ENCODE measurements around the gene GSG1L.
A peak's percentile ranks its signal among the peaks of the same experiment; 100 is the strongest.
"Not testable (repeated sequence)": the region's sequence is repeated elsewhere in the genome, so short reads cannot be mapped to it uniquely, and the experiment has no call there.

Gene GSG1L

DNA sequence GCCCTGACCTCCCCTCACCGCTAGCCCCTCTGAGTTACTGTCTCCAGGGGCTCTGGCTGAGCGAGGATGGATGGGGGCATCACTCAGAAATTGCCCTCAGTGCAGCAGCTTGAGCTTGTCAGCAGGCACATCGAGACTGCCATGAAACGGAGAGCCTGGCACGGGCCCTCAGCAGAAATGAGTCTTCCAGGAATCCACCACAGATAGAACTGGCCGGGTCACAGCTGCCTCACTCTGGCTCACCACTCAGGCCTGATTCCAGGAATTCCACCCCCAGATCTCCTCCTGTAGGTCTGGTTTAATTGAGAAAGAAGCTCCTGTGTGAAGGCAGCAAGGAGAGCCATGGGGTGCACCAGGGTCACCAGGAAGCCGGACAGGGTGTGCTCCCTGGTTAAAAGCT is 85.5 kb downstream of the GSG1L start:
- DNase-seq: no peak

DNA sequence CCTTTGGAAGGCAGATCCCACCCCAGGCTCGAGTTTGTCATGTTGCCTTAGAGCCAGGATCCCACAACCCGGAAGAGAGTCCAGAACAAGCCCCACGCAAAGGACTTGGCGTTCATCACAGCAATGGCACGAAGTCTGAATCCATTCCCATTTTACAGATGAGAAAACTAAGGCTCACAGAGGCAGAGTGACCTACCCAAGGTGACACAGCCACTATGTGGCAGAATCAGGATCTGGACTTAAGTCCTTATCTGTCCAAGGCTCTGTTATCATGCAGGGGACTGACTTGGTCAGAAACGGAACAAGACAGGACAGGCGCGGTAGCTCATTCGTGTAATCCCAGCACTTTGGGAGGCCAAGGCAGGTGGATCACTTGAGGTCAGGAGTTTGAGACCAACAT is 86.5 kb downstream of the GSG1L start:
- DNase-seq: no peak

DNA sequence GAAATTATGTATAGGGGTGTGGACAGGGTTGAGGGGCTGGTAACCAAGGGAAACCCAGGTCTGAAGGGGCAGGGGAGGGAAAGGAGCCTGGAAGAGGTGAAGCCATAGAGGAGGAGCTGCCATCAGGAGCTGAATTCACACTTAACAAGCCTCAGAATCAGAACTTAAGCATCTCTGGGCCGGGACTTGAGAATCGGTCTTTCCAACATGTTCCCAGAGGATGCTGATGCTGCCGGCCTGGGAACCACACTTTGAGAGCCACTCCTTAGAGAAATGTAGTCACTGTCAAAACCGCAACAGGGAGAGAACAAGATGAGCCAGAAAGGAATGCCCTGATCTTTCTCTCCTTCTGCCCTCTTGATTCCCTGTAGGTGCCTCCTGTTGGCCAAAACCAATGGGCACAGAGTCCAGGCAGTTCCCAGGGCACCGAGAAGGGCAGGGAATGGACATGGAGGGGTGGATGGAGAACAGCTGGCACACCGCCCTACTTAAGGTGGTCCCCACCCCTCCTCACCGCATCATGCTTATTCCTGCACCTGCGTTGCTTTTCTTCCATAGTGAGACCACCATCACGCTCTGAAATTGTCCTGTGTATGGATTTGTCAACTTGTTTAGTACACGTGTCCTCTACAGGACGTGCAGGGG is 88.5 kb downstream of the GSG1L start:
- no peak for DNase-seq

DNA sequence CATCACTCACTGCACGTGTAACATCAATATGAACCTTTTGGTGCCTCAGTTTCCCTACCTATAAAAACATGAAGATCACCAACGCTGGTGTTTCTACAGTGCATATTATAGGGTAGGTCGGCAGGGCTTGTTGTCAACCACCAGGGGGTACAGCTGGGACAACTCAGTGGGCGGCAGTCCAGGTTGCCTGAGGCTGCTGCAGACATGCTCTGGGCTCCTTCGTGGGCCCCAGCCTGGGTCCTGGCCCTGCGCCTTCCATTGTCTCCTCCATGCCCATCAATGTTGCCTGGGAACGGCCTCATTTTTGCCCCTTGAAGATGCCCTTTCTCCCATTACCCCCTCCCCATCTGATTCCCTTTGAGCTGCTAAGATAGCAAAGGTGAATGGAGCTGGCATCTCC is 89.8 kb downstream of the GSG1L start:
- no peak for DNase-seq

DNA sequence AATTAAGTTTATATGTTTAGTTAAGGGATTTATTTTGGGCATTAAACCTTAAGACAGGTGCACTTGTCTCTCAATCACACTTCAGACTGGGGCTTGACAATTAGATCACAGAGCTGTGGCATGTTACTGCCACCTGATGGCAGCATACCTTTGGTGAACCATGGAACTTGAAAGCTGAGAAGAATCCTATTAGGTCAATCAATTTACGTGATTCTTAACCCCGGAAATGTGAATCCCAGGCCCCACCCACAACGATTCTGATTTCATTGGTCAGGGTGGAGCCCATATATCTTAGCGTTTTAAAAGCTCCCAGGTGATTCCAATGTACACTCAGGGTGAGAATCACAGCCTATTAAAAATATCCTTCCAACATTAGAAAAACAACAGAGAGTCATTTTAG is 91.0 kb downstream of the GSG1L start:
- peak in 1 of 2 experiments; percentile 38 for DNase-seq

DNA sequence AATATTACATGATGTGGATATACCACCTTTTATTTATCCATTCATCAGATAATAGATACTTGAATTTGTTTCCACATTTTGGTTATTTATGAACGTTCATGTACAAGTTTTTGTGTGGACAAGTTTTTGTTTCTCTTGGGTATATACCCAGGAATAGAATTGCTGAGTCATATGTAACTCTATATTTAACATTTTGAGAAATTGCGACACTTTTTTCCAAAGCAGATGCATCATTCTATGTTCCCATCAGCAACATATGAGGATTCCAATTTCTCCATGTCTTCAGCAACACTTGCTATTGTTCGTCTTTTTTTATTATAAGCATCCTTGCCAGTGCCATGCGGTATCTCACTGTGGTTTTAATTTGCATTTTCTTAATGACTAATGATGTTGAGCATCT is 93.9 kb downstream of the GSG1L start:
- DNase-seq: no peak

DNA sequence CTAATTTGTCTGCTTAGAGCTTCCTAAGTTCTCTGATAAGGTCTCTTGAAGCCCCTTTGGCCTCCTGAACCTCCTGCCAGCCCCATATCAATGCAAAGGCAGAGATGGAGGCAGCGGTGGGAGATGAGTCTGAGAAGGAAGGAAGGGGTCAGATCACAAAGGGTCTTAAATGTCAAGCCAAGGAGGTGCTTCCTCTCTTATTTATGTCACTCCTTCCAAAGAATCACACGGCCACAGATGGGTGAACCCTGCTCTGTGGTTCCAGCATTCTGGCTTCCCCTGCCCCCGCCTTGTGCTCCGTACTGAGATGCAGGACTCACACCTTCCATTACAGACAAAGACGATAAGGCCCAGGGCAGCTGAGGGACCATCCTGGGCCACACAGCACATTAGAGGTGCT is 96.3 kb downstream of the GSG1L start:
- DNase-seq: no peak

DNA sequence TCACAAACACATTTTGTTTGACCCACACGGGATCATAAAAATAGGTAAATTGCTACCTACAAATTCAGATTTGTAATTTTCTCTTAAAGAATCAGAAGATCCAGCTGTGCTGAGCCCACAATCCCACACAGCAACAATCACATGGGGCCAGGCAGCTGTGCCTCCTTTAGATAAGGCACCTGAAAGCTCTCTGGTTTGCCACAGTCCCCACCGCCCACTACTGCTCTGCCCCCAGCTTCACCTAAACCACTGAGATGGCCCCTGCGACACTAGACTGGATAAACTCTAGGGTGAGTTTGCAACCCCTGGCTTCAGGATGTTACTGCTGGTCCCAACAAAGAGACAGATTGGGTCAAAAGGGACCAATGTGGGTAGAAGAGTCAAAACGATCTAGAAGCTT is 96.8 kb downstream of the GSG1L start:
- DNase-seq: no peak

DNA sequence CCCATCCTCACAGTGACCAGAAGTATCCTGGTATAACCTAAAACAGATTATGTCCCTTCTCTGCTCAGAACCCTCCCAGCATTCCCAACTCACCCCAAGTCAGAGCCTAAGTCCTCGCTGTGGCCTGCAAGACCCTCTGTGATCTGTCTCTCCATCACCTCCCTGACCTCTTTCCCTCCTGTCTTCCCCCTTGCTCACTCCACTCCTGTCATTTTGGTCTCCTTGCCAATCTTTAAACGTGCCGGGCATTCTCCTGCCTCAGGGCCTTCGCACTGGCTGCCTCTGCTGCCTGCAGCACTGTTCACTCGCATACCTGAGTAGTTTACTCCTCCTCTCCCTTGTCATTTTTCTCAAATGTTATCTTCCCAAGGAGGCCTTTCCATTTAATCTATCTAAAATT is 97.7 kb downstream of the GSG1L start:
- no peak for DNase-seq

DNA sequence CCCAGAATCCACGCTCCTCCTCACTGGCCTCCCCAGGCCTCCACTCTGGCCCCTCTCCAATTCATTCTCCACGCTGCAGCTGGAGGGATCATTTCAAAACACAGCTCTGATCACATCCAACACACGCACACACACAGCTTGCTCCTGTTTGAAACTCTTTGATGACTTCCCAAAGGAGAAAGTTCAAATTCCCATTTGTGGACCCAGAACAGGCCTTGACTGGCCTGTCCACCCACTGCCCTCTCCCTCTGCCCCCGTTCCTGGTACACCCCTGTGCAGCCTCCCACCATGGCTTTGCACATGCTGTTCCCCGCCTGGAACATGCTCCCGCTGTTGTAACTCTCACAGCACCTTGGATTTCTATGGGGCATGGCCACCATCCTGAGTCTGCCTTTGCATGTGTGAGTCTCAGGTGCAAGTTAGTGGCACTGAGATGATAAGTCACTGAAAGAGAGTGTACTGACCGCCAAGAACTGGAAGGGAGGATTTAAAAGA is 100.0 kb downstream of the GSG1L start:
- DNase-seq: no peak

DNA sequence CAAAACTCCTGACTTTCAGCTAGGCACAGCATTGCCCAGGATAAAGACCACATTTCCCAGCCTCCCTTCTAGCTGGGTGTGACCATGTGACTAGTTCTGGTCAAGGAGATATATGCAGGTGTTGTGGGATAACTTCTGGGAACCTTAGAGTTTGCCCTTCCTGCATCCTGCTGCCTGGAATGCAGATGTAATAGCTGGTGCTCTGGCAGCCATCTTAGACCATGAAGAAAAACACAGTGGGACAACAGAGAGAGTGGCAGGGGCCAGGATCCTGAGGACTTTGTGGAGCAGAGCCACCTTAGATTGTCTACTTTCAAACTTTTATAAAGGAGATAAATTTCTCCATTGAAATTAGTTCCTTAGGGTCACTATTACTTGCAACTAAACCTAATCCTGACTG is 101.3 kb downstream of the GSG1L start:
- DNase-seq: no peak

DNA sequence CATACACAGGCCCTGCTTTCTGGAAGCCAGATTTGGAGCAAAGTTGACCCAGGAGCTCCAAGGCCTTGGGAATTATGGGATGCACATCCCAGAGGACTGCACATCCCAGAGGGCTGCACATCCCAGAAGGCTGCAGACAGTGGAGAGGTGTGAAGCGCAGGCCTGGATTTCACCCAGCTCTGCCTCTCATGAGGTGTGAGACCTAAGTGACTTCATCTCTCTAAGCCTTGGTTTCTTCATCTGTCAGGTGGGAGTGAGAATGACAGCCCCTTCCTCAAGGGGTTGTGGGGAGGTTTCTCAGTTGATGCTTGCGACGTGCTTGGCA is 102.3 kb downstream of the GSG1L start:
- no peak for DNase-seq

DNA sequence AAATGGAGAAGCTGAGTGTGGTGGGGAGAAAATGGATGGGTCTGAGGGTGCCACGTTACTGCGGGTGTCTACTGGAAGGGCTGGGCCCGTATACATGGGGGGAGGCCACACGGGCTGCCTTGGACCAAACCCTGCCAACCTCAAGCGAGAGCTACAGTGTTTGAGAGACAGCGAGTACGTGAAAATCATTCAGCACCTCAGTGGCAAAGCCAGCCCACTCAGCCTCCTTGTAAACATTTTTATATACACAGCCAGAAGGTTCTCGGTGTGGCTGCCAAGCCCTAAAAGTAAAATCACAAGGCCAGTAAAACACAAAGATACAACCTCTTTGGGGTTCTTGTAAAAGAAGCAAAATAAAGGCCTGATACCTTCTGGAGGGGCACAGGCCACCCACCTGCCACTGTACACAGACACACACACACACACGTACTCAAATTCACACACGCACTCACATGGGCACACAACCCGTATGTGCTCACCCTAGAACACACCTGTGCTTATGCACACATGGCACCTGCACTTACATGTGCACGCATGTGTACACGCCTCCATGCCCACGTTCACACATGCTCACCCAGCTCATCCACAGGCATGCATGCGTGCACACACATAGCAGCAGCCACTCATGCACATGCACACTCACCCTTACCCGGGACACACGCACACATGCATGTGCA is 102.8 kb downstream of the GSG1L start:
- no peak for DNase-seq

DNA sequence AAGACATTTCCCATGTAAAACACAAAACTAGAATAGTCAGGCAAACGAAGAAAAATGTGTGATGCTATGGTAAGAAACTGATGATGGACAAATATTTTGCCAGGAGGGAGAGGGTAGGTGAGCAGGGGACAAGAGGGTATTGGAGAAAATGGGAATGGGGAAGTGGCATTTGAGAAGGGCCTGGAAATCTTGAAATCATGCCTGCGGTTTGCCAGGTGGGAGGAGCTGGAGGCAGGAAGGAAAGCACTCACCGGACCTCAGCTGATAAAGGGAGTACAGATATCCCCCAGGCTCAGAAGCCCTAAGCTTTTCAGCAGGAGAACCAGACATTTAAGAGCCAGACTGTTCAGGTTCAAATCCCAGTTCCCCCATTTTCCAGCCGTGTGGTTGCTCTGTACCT is 103.6 kb downstream of the GSG1L start:
- DNase-seq: no peak

DNA sequence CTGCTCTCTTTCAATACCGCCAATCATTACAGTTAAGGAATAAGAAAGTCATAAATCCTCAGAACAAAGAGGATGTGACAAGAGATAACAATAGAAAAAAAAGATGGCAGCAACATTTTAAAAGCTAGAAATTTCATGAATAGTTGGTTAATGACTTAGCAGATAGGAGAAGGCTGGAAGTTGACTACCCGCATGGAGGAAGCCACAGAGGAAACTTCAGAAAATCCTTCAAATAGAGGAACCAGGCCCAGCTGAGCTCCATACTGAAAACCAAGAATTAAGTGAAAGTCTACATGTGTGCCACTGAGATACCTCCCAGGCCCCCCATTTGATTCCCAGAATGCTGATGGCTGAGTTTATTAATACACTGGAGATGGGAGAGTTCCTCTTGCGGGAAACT is 109.3 kb downstream of the GSG1L start:
- DNase-seq: no peak

DNA sequence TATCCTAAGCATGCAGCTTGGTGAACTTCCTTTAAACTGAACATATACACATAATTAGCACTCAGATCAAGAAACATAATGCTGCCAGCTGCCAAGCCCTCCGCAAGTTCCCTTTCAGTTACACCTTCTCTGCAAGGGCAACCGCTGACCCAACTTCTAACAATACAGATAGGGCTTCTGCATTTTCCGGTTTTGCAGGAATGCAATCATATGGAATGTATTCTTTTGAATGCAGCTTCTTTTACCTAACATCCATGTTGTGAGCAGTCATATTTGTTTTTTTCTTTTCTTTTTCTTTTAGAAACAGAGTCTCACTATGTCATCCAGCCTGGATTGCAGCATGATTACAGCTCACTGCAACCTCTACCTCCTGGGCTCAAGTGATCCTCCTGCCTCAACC is 110.7 kb downstream of the GSG1L start:
- no peak for DNase-seq

DNA sequence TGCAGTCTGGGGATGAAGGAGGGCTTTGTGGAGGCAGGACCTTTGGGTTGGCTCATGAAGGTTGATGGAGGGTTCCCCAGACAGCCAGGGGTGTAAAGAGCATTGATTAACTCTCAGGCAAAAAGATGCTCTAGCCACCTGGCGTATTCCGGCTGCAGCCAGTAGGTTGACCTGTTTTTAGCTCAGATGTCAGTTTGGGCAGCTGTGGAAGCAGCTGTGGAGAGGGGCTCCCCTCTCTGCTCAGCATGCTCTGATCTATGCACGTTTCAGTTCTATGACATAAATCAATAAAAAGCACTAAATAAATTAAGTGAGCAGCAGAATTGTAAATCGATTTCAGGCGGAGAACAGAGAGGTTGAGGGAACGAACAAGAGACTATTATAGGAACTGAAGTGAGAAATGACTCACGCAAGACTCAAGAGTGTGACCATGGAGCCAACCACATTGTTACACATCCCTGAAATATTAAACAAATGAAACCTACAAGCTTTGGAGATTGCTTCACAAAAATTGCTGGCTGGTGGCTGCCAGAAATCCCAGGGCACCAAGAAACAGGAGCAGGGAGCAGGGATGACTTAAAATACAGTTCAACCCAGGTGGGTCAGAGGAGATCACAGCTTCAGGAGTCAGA is 111.9 kb downstream of the GSG1L start:
- DNase-seq: no peak

DNA sequence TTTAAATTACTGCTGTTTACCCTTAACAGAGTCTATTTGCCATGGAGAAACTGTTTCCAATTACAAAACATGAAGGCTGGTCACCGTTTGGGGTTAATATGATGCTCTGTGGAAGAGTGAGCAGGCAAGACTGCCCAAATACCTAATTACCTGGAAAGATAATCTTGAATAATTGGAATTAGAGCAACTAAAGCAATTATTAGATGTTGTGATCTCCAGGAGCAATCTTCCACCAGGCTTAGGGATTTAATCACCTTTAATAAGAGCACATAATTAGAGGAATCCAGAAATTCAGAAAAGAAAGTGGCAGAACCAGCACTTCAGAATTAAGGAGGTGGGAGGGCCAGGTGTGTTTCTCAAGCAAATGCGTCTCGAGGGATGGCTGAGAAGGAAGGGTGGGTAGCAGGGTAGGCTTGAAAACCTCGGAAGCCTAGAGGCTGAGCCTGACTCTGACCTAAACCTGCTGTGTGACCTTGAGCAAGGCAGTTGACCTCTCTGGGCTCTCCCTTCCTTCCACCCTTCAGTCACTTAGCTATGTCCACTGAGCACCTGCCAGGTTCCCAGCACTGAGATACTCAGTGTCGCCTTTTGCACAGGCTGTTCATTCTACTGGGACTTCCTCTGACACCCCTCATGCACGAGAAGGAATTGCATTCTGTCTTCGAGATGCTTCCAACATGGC is 113.2 kb downstream of the GSG1L start:
- DNase-seq: no peak

DNA sequence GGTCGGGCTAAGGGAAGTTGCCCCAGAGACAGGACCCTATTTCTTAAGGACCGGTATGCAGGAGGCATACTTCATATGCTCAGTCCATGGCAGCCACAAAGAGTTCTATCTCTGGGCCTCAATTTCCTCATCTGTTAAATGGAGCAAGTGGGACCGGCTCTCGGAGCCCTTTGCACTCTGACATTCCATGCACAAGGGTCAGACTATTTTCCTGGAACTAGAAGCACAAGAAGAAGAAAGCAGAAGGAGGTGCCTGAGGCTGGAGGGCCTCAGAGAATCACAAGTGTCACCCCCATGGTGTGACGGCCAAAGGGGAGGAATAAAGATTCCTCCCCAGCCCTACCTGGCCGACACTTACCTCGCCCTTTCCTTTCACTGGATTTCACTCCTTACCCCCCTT is 115.8 kb downstream of the GSG1L start:
- no peak for DNase-seq

DNA sequence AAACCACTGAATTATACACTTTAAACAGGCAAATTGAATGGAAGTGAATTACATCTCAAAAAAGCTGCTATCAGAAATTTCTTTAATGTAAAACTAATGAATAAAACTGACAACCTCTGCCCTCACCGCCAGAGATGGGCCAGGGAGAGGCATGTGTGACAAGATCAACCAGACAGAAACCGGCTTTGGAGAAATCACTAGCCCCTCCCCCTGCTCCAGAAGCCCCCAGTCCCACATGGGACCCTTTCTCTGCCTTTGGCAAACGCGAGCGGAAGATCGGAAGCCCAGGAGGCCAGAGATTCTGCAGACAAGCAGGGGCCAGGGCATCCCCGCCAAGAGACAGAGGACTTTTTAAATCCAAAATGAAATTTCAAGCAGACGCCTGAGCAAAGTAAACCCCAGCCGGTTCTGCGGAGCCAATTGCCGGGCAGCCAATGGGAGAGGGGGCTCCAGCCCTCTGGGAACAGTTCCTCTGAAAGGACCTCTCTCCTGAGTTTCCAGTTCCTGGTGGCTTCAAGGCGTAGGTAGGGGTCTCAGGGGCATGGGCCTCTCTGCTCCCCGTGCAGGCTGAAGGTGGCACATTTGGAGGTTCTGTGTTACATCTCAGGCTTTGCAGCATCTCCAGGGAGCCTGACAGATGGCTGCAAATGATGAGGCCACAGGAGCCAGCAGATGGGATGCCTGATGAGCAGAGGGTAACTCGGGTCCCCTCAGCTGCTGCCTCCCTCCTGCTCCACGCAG is 118.1 kb downstream of the GSG1L start:
- DNase-seq: no peak

DNA sequence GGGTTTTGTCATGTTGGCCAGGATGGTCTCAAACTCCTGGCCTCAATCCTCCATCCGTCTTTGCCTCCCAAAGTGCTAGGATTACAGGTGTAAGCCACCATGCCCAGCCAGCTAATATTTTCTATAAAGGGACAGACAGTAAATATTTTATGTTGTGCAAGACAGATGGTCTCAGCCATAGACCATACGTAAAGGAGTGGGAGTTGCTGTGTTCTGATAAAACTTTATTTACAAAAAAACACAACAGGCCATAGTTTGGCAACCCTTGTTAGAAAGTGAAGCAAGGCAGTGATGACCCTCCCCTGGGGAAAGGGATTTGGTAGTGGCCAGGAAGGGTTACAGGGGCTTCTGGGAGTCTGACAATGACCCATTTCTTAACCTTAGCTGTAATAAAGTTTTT is 119.7 kb downstream of the GSG1L start:
- DNase-seq: no peak

DNA sequence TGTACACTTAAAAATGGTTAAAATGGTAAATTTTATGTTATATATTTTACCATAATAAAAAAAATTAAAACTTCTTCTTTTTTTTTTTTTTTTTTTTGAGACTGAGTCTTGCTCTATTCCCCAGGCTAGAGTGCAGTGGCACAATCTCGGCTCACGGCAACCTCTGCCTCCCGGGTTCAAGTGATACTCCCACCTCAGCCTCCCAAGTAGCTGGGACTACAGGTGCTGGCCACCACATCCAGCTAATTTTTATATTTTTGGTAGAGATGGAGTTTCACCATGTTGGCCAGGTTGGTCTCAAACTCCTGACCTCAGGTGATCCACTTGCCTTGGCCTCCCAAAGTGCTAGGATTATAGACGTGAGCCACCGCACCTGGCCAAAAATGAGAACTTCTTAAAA is 121.4 kb downstream of the GSG1L start:
- DNase-seq: not testable (repeated sequence)

DNA sequence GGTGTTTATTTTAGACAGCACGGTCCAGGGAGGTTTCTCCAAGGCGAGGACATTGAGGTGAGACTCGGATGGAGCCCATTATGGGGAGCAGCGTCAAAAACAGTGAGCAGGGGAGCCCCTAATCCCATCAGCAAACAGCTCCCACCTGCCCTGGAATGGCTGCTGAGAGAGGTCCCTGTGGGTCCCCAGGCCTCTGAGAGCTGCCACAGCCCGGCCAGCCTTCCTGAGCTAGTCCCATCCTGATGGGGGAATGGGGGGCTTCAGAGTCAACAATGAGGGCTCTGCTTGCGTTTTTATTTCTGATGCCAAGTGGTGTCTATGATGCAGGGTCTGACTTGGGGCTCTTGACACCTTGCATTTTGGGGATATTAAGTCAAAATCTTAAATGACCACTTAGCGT is 128.4 kb downstream of the GSG1L start:
- DNase-seq: no peak
